BE2C (cell line): Measurements from ENCODE around the gene PPP1R9B.

Experiments used
- DNase-seq: peaks from one replicate; pipeline ENCODE4 v3.0.0-alpha.2; 2020
- H3K27me3 ChIP-seq: fragments of 250-450 bp; sonication (Bioruptor Pico); 2 replicates; pipeline ENCODE4 v1.5.1; 2020; ENCODE audit warnings: mild to moderate bottlenecking
- H3K36me3 ChIP-seq: fragments of 250-450 bp; sonication (Bioruptor Pico); 2 replicates; pipeline ENCODE4 v1.5.1; 2020; ENCODE audit warnings: mild to moderate bottlenecking
- H3K4me1 ChIP-seq: fragments of 250-450 bp; sonication (Bioruptor Pico); 2 replicates; pipeline ENCODE4 v1.5.1; 2020
- H3K4me3 ChIP-seq: 2 replicates; pipeline ENCODE4 v1.5.1; 2011; ENCODE audit warnings: low read depth, low read length
- H3K9me3 ChIP-seq: fragments of 250-450 bp; sonication (Bioruptor Pico); 2 replicates; pipeline ENCODE4 v1.5.1; 2020
- CTCF ChIP-seq: IDR thresholded peaks from 2 replicates; pipeline ENCODE4 v1.5.1; 2012; ENCODE audit warnings: mild to moderate bottlenecking, low read depth, low read length

Gene PPP1R9B

GRCh38 chr17:50168319-50168718 lies 17.8 kb upstream of the PPP1R9B start:
- DNase-seq = no peak
- H3K4me3 ChIP-seq = no peak overlapping the region
- H3K36me3 ChIP-seq = no peaks in the 10 kb centered on the region
- TF ChIP-seq CTCF = no peak
- no peaks in the 10 kb centered on the region for H3K27me3 ChIP-seq
- H3K4me1 ChIP-seq = no peaks in the 10 kb centered on the region; the same call in 1 of the 2 replicates
- H3K9me3 ChIP-seq = no peaks in the 10 kb centered on the region

- Histone ChIP-seq H3K4me3 (no peak overlapping the region), H3K4me1 (no peaks in the 10 kb centered on the region), H3K36me3 (no peaks in the 10 kb centered on the region), H3K27me3 (no peaks in the 10 kb centered on the region), H3K9me3 (no peaks in the 10 kb centered on the region)
- TF ChIP-seq CTCF = no peak
- DNase-seq = no peak
Measured at GRCh38 chr17:50167371-50167770, 16.9 kb upstream of the PPP1R9B start.

- Histone ChIP-seq H3K4me3 (no peak overlapping the region), H3K27me3 (no peaks in the 10 kb centered on the region), H3K4me1 (peaks cover 4% of the 10 kb centered on the region; the same call in 1 of the 2 replicates), H3K9me3 (no peaks in the 10 kb centered on the region), H3K36me3 (no peaks in the 10 kb centered on the region)
- no peak for DNase-seq
- no peak for TF ChIP-seq CTCF
Measured at GRCh38 chr17:50166518-50167181, 16.2 kb upstream of the PPP1R9B start.

- H3K36me3 ChIP-seq = no peaks in the 10 kb centered on the region
Measured at GRCh38 chr17:50165867-50166517, 15.5 kb upstream of the PPP1R9B start, which contains the start of gene SGCA. SGCA (plus strand) TSS chr17:50166005; CDS start chr17:50166041, 36 bp downstream.

GRCh38 chr17:50165466-50165865 lies 15.0 kb upstream of the PPP1R9B start:
- no peak for DNase-seq
- Histone ChIP-seq H3K36me3 (no peaks in the 10 kb centered on the region), H3K9me3 (no peaks in the 10 kb centered on the region), H3K27me3 (no peaks in the 10 kb centered on the region), H3K4me1 (peaks cover 4% of the 10 kb centered on the region; the same call in 1 of the 2 replicates), H3K4me3 (no peak overlapping the region)
- TF ChIP-seq CTCF = no peak

More at GRCh38 chr17:50165867-50166517, 15.5 kb upstream of the PPP1R9B start, which contains the start of gene SGCA:
- TF ChIP-seq CTCF = no peak
- Histone ChIP-seq H3K4me1 (peaks cover 4% of the 10 kb centered on the region; the same call in 1 of the 2 replicates), H3K9me3 (no peaks in the 10 kb centered on the region), H3K27me3 (no peaks in the 10 kb centered on the region), H3K4me3 (no peak within 1 kb of the TSS)
- no peak for DNase-seq

GRCh38 chr17:50165066-50165465 lies 14.6 kb upstream of the PPP1R9B start:
- Histone ChIP-seq H3K27me3 (no peaks in the 10 kb centered on the region), H3K4me1 (peaks cover 4% of the 10 kb centered on the region; the same call in 1 of the 2 replicates), H3K36me3 (no peaks in the 10 kb centered on the region), H3K4me3 (no peak overlapping the region), H3K9me3 (no peaks in the 10 kb centered on the region)
- DNase-seq = no peak
- TF ChIP-seq CTCF = no peak
